ENCODE data around the gene HES7.

HES7 gene

DNA sequence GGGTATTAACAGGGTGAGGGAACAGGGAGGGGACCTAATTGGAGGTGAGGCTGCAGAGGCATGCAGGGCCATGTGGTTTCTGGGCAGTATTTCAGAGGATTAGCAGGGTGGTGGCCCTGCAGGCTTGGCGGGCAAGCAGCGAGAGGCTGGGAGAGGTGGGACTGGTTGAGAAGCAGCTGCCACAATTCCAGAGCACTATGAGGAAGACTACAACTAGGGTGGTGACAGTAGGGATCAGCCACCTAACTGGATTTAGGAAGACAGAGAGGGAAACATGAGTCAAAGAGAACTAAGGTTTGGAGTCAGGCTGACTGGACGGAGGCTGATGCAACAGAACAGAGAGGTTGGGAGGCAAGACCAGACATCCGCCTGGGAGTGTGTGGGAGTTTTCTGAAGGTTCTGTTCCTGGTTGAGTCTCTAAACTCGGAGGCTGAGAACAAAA is 17.9 kb downstream of the HES7 start:
- no peak for DNase-seq (ENCODE audit: low spot score)
- Histone ChIP-seq H3K27ac (no peak overlapping the region), H3K4me3 (no peak overlapping the region)
- TF ChIP-seq, protein P1, sequence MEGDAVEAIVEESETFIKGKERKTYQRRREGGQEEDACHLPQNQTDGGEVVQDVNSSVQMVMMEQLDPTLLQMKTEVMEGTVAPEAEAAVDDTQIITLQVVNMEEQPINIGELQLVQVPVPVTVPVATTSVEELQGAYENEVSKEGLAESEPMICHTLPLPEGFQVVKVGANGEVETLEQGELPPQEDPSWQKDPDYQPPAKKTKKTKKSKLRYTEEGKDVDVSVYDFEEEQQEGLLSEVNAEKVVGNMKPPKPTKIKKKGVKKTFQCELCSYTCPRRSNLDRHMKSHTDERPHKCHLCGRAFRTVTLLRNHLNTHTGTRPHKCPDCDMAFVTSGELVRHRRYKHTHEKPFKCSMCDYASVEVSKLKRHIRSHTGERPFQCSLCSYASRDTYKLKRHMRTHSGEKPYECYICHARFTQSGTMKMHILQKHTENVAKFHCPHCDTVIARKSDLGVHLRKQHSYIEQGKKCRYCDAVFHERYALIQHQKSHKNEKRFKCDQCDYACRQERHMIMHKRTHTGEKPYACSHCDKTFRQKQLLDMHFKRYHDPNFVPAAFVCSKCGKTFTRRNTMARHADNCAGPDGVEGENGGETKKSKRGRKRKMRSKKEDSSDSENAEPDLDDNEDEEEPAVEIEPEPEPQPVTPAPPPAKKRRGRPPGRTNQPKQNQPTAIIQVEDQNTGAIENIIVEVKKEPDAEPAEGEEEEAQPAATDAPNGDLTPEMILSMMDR (IDR thresholded peaks at IDR 0.05) = no peak

DNA sequence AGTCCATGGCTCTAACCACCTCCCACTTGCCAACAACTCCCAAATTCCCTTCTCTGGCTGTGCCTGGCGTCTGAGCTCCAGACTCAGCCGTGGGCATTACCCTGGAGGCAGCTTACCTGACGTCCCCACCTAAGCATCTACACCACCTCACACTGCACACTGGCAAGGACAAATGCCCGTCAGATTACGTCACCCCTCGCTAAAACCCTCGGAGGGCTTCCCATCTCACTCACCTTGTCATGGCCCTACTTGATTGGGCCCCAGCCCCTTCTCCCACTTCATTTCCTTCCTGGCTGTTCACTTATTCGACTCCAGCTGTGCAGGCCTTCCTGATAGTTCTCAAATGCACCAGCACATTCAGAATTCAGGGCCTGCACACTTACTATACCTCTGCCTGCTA is 19.0 kb downstream of the HES7 start:
- no peak for DNase-seq (ENCODE audit: low spot score)
- Histone ChIP-seq H3K27ac (no peak overlapping the region), H3K4me3 (no peak overlapping the region)
- TF ChIP-seq, protein P1 (IDR thresholded peaks at IDR 0.05) = no peak

DNA sequence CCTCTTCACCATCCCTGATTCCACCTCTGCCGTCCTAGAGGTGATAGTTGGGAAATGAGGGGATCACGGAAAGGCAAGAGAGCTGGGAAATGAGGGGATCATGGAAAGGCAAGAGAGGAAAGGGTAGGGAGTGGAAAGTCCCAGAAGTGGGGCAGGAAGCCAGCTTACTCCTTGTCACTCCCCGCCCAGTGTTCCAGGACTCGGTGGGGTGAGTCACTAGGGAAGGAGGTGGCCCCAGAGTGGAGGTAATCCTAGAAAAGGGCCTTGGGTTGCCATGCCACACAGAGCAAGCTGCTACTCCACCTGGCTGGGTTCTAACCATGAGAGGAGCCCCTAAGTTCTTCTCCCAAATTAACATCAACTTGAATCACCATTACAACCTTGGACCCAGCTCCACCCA is 20.4 kb downstream of the HES7 start:
- TF ChIP-seq, protein P1 (IDR thresholded peaks at IDR 0.05) = no peak
- DNase-seq (ENCODE audit: low spot score) = no peak

DNA sequence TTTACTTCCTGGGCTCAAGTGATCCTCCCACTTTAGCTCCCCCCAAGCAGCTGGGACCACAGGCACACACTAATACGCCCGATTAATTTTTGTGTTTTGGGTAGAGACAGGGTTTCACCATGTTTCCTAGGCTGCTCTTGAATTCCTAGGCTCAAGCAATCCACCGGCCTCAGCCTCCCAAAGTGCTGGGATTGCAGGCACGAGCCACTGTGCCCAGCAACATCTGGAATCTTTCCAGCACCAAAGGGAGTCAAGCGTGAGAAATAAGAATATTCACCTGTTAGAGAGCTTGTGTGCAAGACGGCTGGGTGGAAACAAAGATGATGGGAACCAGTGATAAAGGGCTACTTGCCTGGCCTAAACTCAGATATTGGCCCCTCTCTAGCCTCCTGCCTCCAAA is 22.2 kb downstream of the HES7 start:
- DNase-seq (ENCODE audit: low spot score) = no peak
- H3K4me3 ChIP-seq = no peak overlapping the region
- TF ChIP-seq, protein P1 (IDR thresholded peaks at IDR 0.05) = no peak
- no peak overlapping the region for H3K27ac ChIP-seq

More for the DNA sequence above, 20.4 kb downstream of the HES7 start:
- H3K27ac ChIP-seq = no peak overlapping the region
- H3K4me3 ChIP-seq = no peak overlapping the region

DNA sequence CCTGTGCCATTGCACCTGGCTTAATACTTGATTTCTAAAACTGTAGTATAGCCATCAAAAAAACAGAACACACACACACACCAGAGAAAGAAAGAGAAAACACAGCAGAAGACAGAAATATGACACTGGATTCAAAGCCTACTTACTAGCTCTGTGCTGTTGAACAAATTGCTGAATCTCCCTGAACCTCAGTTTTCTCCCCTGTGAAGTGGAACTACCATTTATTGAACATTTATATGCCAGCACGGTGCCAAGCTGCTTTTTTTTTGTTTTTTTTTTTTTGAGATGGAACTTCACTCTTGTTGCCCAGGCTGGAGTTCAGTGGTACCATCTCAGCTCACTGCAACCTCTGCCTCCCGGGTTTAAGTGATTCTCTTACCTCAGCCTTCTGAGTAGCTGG is 23.1 kb downstream of the HES7 start:
- Histone ChIP-seq H3K4me3 (no peak overlapping the region), H3K27ac (no peak overlapping the region)
- TF ChIP-seq, protein P1 (IDR thresholded peaks at IDR 0.05) = no peak
- DNase-seq (ENCODE audit: low spot score) = no peak

DNA sequence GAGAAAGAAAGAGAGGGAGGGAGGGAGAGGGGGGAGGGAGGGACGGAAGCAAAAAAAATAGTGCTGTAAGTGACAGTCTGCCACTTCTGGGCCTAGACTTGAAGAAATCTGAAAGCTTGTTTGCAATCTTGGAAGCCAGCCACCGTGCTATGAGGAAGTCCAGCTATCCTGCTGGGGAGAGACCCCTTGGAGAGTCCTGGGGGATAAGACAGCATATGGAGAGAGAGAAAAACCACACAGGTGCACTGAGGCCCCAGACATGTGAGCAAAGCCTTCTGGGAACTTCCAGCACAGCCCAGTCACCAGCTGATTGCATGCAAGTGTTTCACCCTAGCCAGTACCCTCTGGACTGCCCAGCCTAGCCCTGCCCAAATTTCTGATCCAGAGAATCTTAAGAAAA is 23.8 kb downstream of the HES7 start:
- DNase-seq (ENCODE audit: low spot score) = no peak
- TF ChIP-seq, protein P1 (IDR thresholded peaks at IDR 0.05) = no peak
- H3K27ac ChIP-seq = no peak overlapping the region
- no peak overlapping the region for H3K4me3 ChIP-seq

DNA sequence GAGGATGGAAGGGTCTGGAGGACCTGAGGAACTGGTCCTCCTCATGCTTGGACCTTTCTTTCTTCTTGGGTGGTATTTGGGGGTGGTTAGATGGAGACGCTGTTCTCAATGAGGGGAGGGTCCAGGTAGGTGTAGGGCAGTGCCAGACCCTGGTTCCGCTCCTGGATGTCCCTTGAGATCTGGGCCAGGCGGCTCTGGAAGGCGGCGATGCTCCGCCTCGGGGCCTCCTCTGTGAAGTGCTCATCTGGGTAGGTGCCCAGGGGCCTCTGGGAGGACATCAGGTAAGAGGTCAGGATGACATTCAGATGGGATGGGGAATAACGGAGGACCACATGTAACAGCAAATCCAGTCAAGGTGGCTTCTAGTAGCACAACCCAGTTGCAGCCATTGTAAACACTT is 27.4 kb downstream of the HES7 start:
- Histone ChIP-seq H3K4me3 (no peak overlapping the region), H3K27ac (no peak overlapping the region)
- no peak for DNase-seq (ENCODE audit: low spot score)
- TF ChIP-seq, protein P1 (IDR thresholded peaks at IDR 0.05) = no peak

Data from coronary artery (tissue), 2 donors.